Upper lobe of left lung (tissue), 6 donors: ENCODE measurements around the gene WFIKKN2. TPM values are rescaled to one million over a fixed set of nuclear protein-coding genes. Genes with fewer than 3 reads are reported as not detected.

Source experiments
- ATAC-seq, 2 donors: fragments of 200-7000 bp; cut with Tn5 transposase; one replicate each; pipeline ENCODE4 v1.9.1; 2022; ENCODE audit warnings: mild to moderate bottlenecking in 2 of 2, moderate library complexity in 2 of 2; ENCODE audit not compliant: low FRiP score in 2 of 2
- DNase-seq, 2 donors: peaks; one replicate each; pipeline ENCODE4 v3.0.0-alpha.2; 2019 to 2020
- H3K27ac ChIP-seq, 4 donors: fragments of 200-600 bp; sonication (generic); one replicate each; pipeline ENCODE4 v1.5.1; 2016 to 2019
- H3K27me3 ChIP-seq, 4 donors: fragments of 200-600 bp; sonication (generic); one replicate each; pipeline ENCODE4 v1.5.1; 2017 to 2019
- H3K36me3 ChIP-seq, 4 donors: fragments of 200-600 bp; sonication (generic); one replicate each; pipeline ENCODE4 v1.5.1; 2016 to 2019
- H3K4me1 ChIP-seq, 4 donors: fragments of 200-600 bp; sonication (generic); one replicate each; pipeline ENCODE4 v1.5.1; 2018 to 2019
- H3K4me3 ChIP-seq, 4 donors: fragments of 200-600 bp; sonication (generic); one replicate each; pipeline ENCODE4 v1.5.1; 2017 to 2019; ENCODE audit warnings: mild to moderate bottlenecking in 2 of 4, moderate library complexity in 1 of 4
- H3K9me3 ChIP-seq, 4 donors: fragments of 200-600 bp; sonication (generic); one replicate each; pipeline ENCODE4 v1.5.1; 2018 to 2019
- CTCF ChIP-seq, 6 experiments: fragments of 450-650 bp in 4 of 6; fragments of 200-600 bp in 2 of 6; sonication (generic) in 2 of 6; IDR thresholded peaks; one replicate each; pipeline ENCODE4 v1.5.1; 2016 to 2019; ENCODE audit warnings: antibody characterized with exemption in 6 of 6
- EP300 ChIP-seq, 4 donors: sonication (generic); formaldehyde crosslinking; IDR thresholded peaks; one replicate each; pipeline ENCODE4 v1.5.1; 2017; ENCODE audit warnings: antibody characterized with exemption in 4 of 4, control low read depth in 2 of 4
- POLR2A ChIP-seq, 4 donors: fragments of 450-650 bp; IDR thresholded peaks; one replicate each; pipeline ENCODE4 v1.5.1; 2016 to 2017; ENCODE audit warnings: antibody characterized with exemption in 4 of 4, mild to moderate bottlenecking in 2 of 4
- POLR2AphosphoS5 ChIP-seq, 2 donors: sonication (generic); formaldehyde crosslinking; IDR thresholded peaks; one replicate each; pipeline ENCODE4 v1.5.1; 2017; ENCODE audit warnings: antibody characterized with exemption in 2 of 2
- WGBS, 2 donors: methylation state at CpG; one replicate each; pipeline ENCODE4 v1.1.5; 2017 to 2018; 5-methylcytosine and 5-hydroxymethylcytosine counted together
- total RNA-seq, 6 donors: library from RNA; depleted of rRNA in 4 of 6; stranded (reverse); fragments of >200 nt in 4 of 6; gene quantifications; one replicate each; pipeline versions ENCODE4 v1.1.0 to v1.2.1, GENCODE V29; 2016 to 2021
- donor health status: DM: no; HTN: no; CAD: no; lungs with moderate emphysema.
- donor health status: DM: no; HTN: yes; CAD: no; lungs with severe emphysema.

The WFIKKN2 gene
- total RNA-seq, 6 donors from 2014 or later, result 0.23 TPM; not detected in 5

- no peaks in the 10 kb centered on the region for H3K27me3 ChIP-seq
- TF ChIP-seq POLR2A (IDR thresholded peaks at IDR 0.05) (no peak), CTCF (IDR thresholded peaks at IDR 0.05) (no peak)
- H3K4me1 ChIP-seq, result peaks cover 0 to 17% (median 1%) of the 10 kb centered on the region in 4 donors
- DNase-seq (peak in 1 of 2 donors; percentile 43), ATAC-seq (no peak)
- no peaks in the 10 kb centered on the region for H3K9me3 ChIP-seq
- H3K36me3 ChIP-seq, result no peaks in the 10 kb centered on the region
- WGBS, 2 donors, result 73 to 87% methylated on average over 5 of the region's 5 CpGs
- no peak overlapping the region for H3K4me3 ChIP-seq
- H3K27ac ChIP-seq, result no peak overlapping the region
Observed at GRCh38 chr17:50830352-50830751, 5.0 kb upstream of the WFIKKN2 start.

- 77 to 100% methylated on average over 2 to 12 of the region's 12 CpGs for WGBS, 2 donors
- no peak overlapping the region for H3K27ac ChIP-seq
Observed at GRCh38 chr17:50830994-50831393, 4.4 kb upstream of the WFIKKN2 start.

GRCh38 chr17:50831471-50831928 is 3.9 kb upstream of the WFIKKN2 start:
- no peak overlapping the region for H3K27ac ChIP-seq

More at GRCh38 chr17:50830994-50831393, 4.4 kb upstream of the WFIKKN2 start:
- TF ChIP-seq POLR2A (IDR thresholded peaks at IDR 0.05) (no peak), EP300 (IDR thresholded peaks at IDR 0.05) (no peak), POLR2AphosphoS5 (IDR thresholded peaks at IDR 0.05) (no peak), CTCF (IDR thresholded peaks at IDR 0.05) (no peak)
- Histone ChIP-seq H3K9me3 (no peaks in the 10 kb centered on the region), H3K4me3 (no peak overlapping the region), H3K36me3 (no peaks in the 10 kb centered on the region), H3K4me1 (peaks cover 0 to 17% (median 1%) of the 10 kb centered on the region in 4 donors), H3K27me3 (no peaks in the 10 kb centered on the region)
- no peak for ATAC-seq
- peak in 1 of 2 donors; percentile 62 for DNase-seq

GRCh38 chr17:50832267-50832863 is 3.0 kb upstream of the WFIKKN2 start:
- Histone ChIP-seq H3K4me1 (peaks cover 0 to 17% (median 1%) of the 10 kb centered on the region in 4 donors), H3K4me3 (no peak overlapping the region), H3K36me3 (no peaks in the 10 kb centered on the region), H3K9me3 (no peaks in the 10 kb centered on the region), H3K27me3 (no peaks in the 10 kb centered on the region), H3K27ac (no peak overlapping the region)
- TF ChIP-seq EP300 (IDR thresholded peaks at IDR 0.05), result no peak
- peak in 1 of 2 donors; percentile 42 for DNase-seq
- 94 to 96% methylated on average over 7 to 10 of the region's 12 CpGs for WGBS, 2 donors
- ATAC-seq, result no peak

More at GRCh38 chr17:50831471-50831928, 3.9 kb upstream of the WFIKKN2 start:
- 21 to 43% methylated on average over 3 to 11 of the region's 11 CpGs for WGBS, 2 donors
- H3K27me3 ChIP-seq, result no peaks in the 10 kb centered on the region
- ATAC-seq (no peak), DNase-seq (peak in 1 of 2 donors; percentile 66)
- H3K36me3 ChIP-seq, result no peaks in the 10 kb centered on the region
- no peak overlapping the region for H3K4me3 ChIP-seq
- no peak for TF ChIP-seq POLR2AphosphoS5 (IDR thresholded peaks at IDR 0.05)
- TF ChIP-seq CTCF (IDR thresholded peaks at IDR 0.05), result no peak
- TF ChIP-seq EP300 (IDR thresholded peaks at IDR 0.05), result no peak
- TF ChIP-seq POLR2A (IDR thresholded peaks at IDR 0.05), result no peak
- no peaks in the 10 kb centered on the region for H3K9me3 ChIP-seq
- H3K4me1 ChIP-seq, result peaks cover 0 to 17% (median 1%) of the 10 kb centered on the region in 4 donors

GRCh38 chr17:50832864-50833381 is 2.5 kb upstream of the WFIKKN2 start:
- Histone ChIP-seq H3K36me3 (no peaks in the 10 kb centered on the region), H3K27me3 (no peaks in the 10 kb centered on the region), H3K4me1 (peaks cover 0 to 17% (median 1%) of the 10 kb centered on the region in 4 donors), H3K27ac (no peak overlapping the region), H3K9me3 (no peaks in the 10 kb centered on the region), H3K4me3 (no peak overlapping the region)
- DNase-seq (peak in 1 of 2 donors; percentile 56), ATAC-seq (no peak)
- 80 to 85% methylated on average over 11 to 13 of the region's 13 CpGs for WGBS, 2 donors
- TF ChIP-seq EP300 (IDR thresholded peaks at IDR 0.05) (no peak), POLR2A (IDR thresholded peaks at IDR 0.05) (no peak), POLR2AphosphoS5 (IDR thresholded peaks at IDR 0.05) (no peak), CTCF (IDR thresholded peaks at IDR 0.05) (no peak)
